ENCODE results near the gene COMP. TPM values are rescaled to one million over a fixed set of nuclear protein-coding genes. Genes with fewer than 3 reads are reported as not detected.

COMP gene
- total RNA-seq, 4 donors from 2014 or later, result 0.76 TPM; not detected in 3

GRCh38 chr19:18781885-18782527 is 9.1 kb downstream of the COMP start:
- Histone ChIP-seq H3K4me1 (peaks cover 0 to 5% of the 10 kb centered on the region in 2 donors), H3K4me3 (no peak overlapping the region), H3K36me3 (no peaks in the 10 kb centered on the region), H3K27me3 (peaks cover 1 to 6% of the 10 kb centered on the region in 2 donors), H3K27ac (no peak overlapping the region), H3K9me3 (no peaks in the 10 kb centered on the region)
- TF ChIP-seq CTCF (IDR thresholded peaks at IDR 0.05) (no peak), POLR2A (IDR thresholded peaks at IDR 0.05) (no peak)
- intact Hi-C loops (cut with DNase I; ENCODE audit: low total_unique reads), result no loop called here
- no peak for DNase-seq

- no peaks in the 10 kb centered on the region for H3K9me3 ChIP-seq
- no peak overlapping the region for H3K27ac ChIP-seq
- TF ChIP-seq CTCF (IDR thresholded peaks at IDR 0.05) (no peak), POLR2A (IDR thresholded peaks at IDR 0.05) (no peak)
- intact Hi-C loops (cut with DNase I; ENCODE audit: low total_unique reads), result no loop called here
- H3K36me3 ChIP-seq, result no peaks in the 10 kb centered on the region
- H3K27me3 ChIP-seq, result peaks cover 0 to 2% of the 10 kb centered on the region in 2 donors
- peaks cover 0 to 5% of the 10 kb centered on the region in 2 donors for H3K4me1 ChIP-seq
- no peak overlapping the region for H3K4me3 ChIP-seq
- DNase-seq, result no peak
Observed at GRCh38 chr19:18781047-18781600, 10.0 kb downstream of the COMP start.

- Histone ChIP-seq H3K9me3 (no peaks in the 10 kb centered on the region), H3K27me3 (no peaks in the 10 kb centered on the region), H3K4me1 (peaks cover 0 to 2% of the 10 kb centered on the region in 2 donors), H3K27ac (no peak overlapping the region), H3K36me3 (no peaks in the 10 kb centered on the region), H3K4me3 (no peak overlapping the region)
- TF ChIP-seq POLR2A (IDR thresholded peaks at IDR 0.05) (no peak), CTCF (IDR thresholded peaks at IDR 0.05) (no peak)
- intact Hi-C loops (cut with DNase I; ENCODE audit: low total_unique reads), result no loop called here
- DNase-seq, result no peak
Observed at GRCh38 chr19:18780631-18781030, 10.5 kb downstream of the COMP start.

GRCh38 chr19:18780081-18780480 is 11.0 kb downstream of the COMP start:
- H3K36me3 ChIP-seq, result no peaks in the 10 kb centered on the region
- no peak overlapping the region for H3K4me3 ChIP-seq
- no peaks in the 10 kb centered on the region for H3K4me1 ChIP-seq
- H3K9me3 ChIP-seq, result no peaks in the 10 kb centered on the region
- DNase-seq, result no peak
- no peaks in the 10 kb centered on the region for H3K27me3 ChIP-seq
- intact Hi-C loops (cut with DNase I; ENCODE audit: low total_unique reads), result no loop called here
- H3K27ac ChIP-seq, result no peak overlapping the region
- TF ChIP-seq POLR2A (IDR thresholded peaks at IDR 0.05), result no peak
- no peak for TF ChIP-seq CTCF (IDR thresholded peaks at IDR 0.05)

GRCh38 chr19:18778826-18779495 is 12.1 kb downstream of the COMP start:
- DNase-seq, result no peak
- TF ChIP-seq CTCF (IDR thresholded peaks at IDR 0.05), result no peak
- Histone ChIP-seq H3K4me3 (no peak overlapping the region), H3K27ac (no peak overlapping the region), H3K9me3 (no peaks in the 10 kb centered on the region), H3K27me3 (no peaks in the 10 kb centered on the region), H3K4me1 (no peaks in the 10 kb centered on the region), H3K36me3 (no peaks in the 10 kb centered on the region)
- intact Hi-C loops (cut with DNase I; ENCODE audit: low total_unique reads), result no loop called here
